HepG2 (cell line): ENCODE data around the gene DTD2. TPM values are rescaled to one million over a fixed set of nuclear protein-coding genes. Genes with fewer than 3 reads are reported as not detected.
A peak's percentile ranks its signal among the peaks of the same experiment; 100 is the strongest.

Experiments used
- AHR ChIP-seq: IDR thresholded peaks from 2 replicates; pipeline ENCODE4 v1.6.1; 2018; ENCODE audit warnings: missing genetic modification reagents, missing compliant biosample characterization
- BRCA1 ChIP-seq: sonication (generic); formaldehyde crosslinking; IDR thresholded peaks from 2 replicates; pipeline ENCODE4 v1.4.0; 2020; ENCODE audit warnings: missing genetic modification reagents
- ETV6 ChIP-seq: sonication (generic); formaldehyde crosslinking; conservative IDR thresholded peaks from 2 replicates; pipeline ENCODE4 v1.4.0; 2020; ENCODE audit warnings: missing genetic modification reagents
- GATA4 ChIP-seq: sonication (generic); IDR thresholded peaks from 2 replicates; pipeline ENCODE4 v1.6.1; 2016; ENCODE audit warnings: antibody characterized with exemption, low read depth, borderline replicate concordance
- MAF1 ChIP-seq: sonication (generic); formaldehyde crosslinking; IDR thresholded peaks from 2 replicates; pipeline ENCODE4 v1.5.0; 2020; ENCODE audit warnings: missing genetic modification reagents, borderline replicate concordance
- MBNL3 ChIP-seq: fragments of 250-450 bp; sonication (Bioruptor Pico); conservative IDR thresholded peaks from 2 replicates; pipeline ENCODE4 v1.8.0; 2022; ENCODE audit warnings: mild to moderate bottlenecking, inconsistent platforms
- MEIS1 ChIP-seq: sonication (generic); formaldehyde crosslinking; IDR thresholded peaks from 2 replicates; pipeline ENCODE4 v1.9.0; 2021; ENCODE audit warnings: mild to moderate bottlenecking, missing genetic modification reagents, moderate library complexity, borderline replicate concordance
- RFX3 ChIP-seq: IDR thresholded peaks from 2 replicates; pipeline ENCODE4 v1.6.1; 2016; ENCODE audit warnings: missing biosample characterization, missing genetic modification reagents
- SOX5 ChIP-seq: IDR thresholded peaks from 2 replicates; pipeline ENCODE4 v1.6.1; 2016; ENCODE audit warnings: borderline replicate concordance
- ZNF30 ChIP-seq: sonication (generic); formaldehyde crosslinking; IDR thresholded peaks from 2 replicates; pipeline ENCODE4 v1.5.0; 2020; ENCODE audit warnings: mild to moderate bottlenecking, missing genetic modification reagents
- ZNF670 ChIP-seq: sonication (generic); formaldehyde crosslinking; IDR thresholded peaks from 2 replicates; pipeline ENCODE4 v1.8.0; 2022; ENCODE audit warnings: mild to moderate bottlenecking, missing genetic modification reagents, borderline replicate concordance
- ZNF841 ChIP-seq: sonication (generic); formaldehyde crosslinking; IDR thresholded peaks from 2 replicates; pipeline ENCODE4 v1.8.1; 2023; ENCODE audit warnings: missing genetic modification reagents, borderline replicate concordance
- polyA plus RNA-seq, 8 experiments: library from polyadenylated mRNA; depleted of rRNA in 3 of 8; stranded (reverse) in 7 of 8; unstranded in 1 of 8; fragments of >200 nt; fragmentation: Illumina TruSeq in 4 of 8; extraction: Trizol in 4 of 8; gene quantifications; 2 replicates each; pipeline versions ENCODE4 v1.2.1 to v1.2.3, GENCODE V29; 2011 to 2016; ENCODE audit warnings: low read depth in 4 of 8, missing spikeins in 1 of 8, mixed read lengths in 1 of 8; ENCODE audit not compliant: insufficient read depth in 1 of 8
- total RNA-seq, 5 experiments: library from RNA; depleted of rRNA; stranded (reverse); fragments of >200 nt; fragmentation: Illumina TruSeq; extraction: Trizol; gene quantifications; 2 replicates each; pipeline ENCODE4 v1.2.3, GENCODE V29; 2016; ENCODE audit warnings: low read depth in 1 of 5
- TF ChIP-seq, protein P1 (sequence below), 2 experiments: sonication (generic) in 1 of 2; formaldehyde crosslinking in 1 of 2; IDR thresholded peaks; 2 replicates each; pipeline versions ENCODE4 v1.4.0 to v1.6.1; 2016 to 2020; ENCODE audit warnings: borderline replicate concordance in 1 of 2, low read depth in 1 of 2, mild to moderate bottlenecking in 1 of 2, missing genetic modification reagents in 1 of 2
- TF ChIP-seq, protein P2 (sequence below): sonication (generic); formaldehyde crosslinking; IDR thresholded peaks from one replicate; pipeline ENCODE4 v1.5.1; 2020; ENCODE audit warnings: mild to moderate bottlenecking, missing genetic modification reagents; ENCODE audit errors: not compliant biosample characterization
- TF ChIP-seq, protein P3 (sequence below): sonication (generic); formaldehyde crosslinking; IDR thresholded peaks from 2 replicates; pipeline ENCODE4 v1.9.0; 2021; ENCODE audit warnings: missing genetic modification reagents, mild to moderate bottlenecking, borderline replicate concordance

The DTD2 gene
- total and polyA plus RNA-seq, 2 of the 13 experiments (the other 11 are each of a cell fraction or from before 2014, with no cell fraction given), result 22.3 to 49.8 TPM

DNA sequence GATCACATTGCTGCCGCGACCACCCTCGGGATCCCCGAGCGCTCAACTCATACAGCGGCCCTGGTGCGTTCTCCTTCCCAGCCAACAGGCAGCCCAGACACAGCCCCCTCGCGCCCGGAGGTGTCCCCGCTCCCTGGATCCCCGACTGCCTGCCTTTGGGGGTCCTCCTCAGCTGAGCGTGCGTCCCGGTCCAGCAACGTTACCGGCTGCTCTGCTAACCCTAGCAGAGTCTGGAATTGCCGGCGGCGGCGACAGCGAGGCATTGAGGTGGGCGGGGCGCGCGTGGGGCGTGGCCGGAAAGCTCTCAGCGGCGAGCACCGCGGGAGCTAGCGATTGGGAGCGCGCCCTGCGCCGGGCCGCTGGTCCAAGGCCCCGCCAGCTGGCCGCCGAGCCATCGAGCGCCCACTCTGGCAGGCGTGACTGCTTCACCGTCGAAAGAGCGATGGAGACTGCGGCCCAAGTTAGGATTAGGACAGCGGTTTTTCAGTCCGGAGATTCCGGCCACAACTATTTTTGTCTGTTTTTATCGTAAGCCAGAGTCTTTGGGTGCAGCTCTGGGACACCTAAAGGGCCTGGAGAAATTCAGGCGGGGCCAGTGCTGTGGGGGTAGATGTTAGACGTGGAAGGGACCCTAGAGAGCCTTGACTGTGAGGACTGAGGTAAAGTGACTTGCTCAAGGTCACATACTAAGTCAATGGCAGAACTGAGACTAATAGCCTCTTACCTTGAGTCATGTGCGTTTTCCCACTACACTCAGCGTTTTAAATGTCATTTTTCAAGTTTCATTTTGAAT is 36.8 kb downstream of the DTD2 start, which contains the start of gene HEATR5A (continued):
- TF ChIP-seq, protein P1, sequence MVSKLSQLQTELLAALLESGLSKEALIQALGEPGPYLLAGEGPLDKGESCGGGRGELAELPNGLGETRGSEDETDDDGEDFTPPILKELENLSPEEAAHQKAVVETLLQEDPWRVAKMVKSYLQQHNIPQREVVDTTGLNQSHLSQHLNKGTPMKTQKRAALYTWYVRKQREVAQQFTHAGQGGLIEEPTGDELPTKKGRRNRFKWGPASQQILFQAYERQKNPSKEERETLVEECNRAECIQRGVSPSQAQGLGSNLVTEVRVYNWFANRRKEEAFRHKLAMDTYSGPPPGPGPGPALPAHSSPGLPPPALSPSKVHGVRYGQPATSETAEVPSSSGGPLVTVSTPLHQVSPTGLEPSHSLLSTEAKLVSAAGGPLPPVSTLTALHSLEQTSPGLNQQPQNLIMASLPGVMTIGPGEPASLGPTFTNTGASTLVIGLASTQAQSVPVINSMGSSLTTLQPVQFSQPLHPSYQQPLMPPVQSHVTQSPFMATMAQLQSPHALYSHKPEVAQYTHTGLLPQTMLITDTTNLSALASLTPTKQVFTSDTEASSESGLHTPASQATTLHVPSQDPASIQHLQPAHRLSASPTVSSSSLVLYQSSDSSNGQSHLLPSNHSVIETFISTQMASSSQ (IDR thresholded peaks at IDR 0.05; ENCODE audit: low read depth), result no peak
- TF ChIP-seq, protein P1 (CRISPR knock-in tag; IDR thresholded peaks at IDR 0.05; ENCODE audit: borderline replicate concordance), result peak; percentile 96
- TF ChIP-seq ZNF841 (peak; percentile 89; the same call in 1 of the 2 replicates), MAF1 (CRISPR knock-in tag) (peak; percentile 97; the same call in 1 of the 2 replicates), MBNL3 (CRISPR knock-in tag) (no peak; the same call in 1 of the 2 replicates), ZNF30 (CRISPR knock-in tag) (no peak; the same call in 1 of the 2 replicates), GATA4 (peak; percentile 99), BRCA1 (CRISPR knock-in tag) (peak; percentile 100), AHR (CRISPR knock-in tag) (peak; percentile 99), ETV6 (CRISPR knock-in tag) (peak; percentile 98), SOX5 (CRISPR knock-in tag) (peak; percentile 84), MEIS1 (CRISPR knock-in tag) (peak; percentile 99), ZNF670 (CRISPR knock-in tag) (peak; percentile 100), RFX3 (CRISPR knock-in tag) (peak; percentile 55)
- TF ChIP-seq, protein P2, sequence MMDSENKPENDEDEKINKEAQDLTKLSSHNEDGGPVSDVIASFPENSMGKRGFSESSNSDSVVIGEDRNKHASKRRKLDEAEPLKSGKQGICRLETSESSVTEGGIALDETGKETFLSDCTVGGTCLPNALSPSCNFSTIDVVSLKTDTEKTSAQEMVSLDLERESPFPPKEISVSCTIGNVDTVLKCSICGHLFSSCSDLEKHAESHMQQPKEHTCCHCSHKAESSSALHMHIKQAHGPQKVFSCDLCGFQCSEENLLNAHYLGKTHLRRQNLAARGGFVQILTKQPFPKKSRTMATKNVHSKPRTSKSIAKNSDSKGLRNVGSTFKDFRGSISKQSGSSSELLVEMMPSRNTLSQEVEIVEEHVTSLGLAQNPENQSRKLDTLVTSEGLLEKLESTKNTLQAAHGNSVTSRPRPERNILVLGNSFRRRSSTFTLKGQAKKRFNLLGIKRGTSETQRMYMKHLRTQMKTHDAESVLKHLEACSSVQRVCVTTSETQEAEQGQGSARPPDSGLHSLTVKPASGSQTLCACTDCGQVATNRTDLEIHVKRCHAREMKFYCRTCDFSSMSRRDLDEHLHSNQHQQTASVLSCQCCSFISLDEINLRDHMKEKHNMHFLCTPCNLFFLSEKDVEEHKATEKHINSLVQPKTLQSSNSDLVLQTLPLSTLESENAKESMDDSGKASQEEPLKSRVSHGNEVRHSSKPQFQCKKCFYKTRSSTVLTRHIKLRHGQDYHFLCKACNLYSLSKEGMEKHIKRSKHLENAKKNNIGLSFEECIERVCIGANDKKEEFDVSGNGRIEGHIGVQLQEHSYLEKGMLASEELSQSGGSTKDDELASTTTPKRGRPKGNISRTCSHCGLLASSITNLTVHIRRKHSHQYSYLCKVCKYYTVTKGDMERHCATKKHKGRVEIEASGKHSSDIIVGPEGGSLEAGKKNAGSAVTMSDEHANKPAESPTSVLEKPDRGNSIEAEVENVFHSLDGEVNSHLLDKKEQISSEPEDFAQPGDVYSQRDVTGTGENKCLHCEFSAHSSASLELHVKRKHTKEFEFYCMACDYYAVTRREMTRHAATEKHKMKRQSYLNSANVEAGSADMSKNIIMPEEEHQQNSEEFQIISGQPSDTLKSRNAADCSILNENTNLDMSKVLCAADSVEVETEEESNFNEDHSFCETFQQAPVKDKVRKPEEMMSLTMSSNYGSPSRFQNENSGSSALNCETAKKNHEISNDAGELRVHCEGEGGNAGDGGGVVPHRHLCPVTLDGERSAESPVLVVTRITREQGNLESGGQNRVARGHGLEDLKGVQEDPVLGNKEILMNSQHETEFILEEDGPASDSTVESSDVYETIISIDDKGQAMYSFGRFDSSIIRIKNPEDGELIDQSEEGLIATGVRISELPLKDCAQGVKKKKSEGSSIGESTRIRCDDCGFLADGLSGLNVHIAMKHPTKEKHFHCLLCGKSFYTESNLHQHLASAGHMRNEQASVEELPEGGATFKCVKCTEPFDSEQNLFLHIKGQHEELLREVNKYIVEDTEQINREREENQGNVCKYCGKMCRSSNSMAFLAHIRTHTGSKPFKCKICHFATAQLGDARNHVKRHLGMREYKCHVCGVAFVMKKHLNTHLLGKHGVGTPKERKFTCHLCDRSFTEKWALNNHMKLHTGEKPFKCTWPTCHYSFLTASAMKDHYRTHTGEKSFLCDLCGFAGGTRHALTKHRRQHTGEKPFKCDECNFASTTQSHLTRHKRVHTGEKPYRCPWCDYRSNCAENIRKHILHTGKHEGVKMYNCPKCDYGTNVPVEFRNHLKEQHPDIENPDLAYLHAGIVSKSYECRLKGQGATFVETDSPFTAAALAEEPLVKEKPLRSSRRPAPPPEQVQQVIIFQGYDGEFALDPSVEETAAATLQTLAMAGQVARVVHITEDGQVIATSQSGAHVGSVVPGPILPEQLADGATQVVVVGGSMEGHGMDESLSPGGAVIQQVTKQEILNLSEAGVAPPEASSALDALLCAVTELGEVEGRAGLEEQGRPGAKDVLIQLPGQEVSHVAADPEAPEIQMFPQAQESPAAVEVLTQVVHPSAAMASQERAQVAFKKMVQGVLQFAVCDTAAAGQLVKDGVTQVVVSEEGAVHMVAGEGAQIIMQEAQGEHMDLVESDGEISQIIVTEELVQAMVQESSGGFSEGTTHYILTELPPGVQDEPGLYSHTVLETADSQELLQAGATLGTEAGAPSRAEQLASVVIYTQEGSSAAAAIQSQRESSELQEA (CRISPR knock-in tag), result peak; percentile 100
- TF ChIP-seq, protein P3, sequence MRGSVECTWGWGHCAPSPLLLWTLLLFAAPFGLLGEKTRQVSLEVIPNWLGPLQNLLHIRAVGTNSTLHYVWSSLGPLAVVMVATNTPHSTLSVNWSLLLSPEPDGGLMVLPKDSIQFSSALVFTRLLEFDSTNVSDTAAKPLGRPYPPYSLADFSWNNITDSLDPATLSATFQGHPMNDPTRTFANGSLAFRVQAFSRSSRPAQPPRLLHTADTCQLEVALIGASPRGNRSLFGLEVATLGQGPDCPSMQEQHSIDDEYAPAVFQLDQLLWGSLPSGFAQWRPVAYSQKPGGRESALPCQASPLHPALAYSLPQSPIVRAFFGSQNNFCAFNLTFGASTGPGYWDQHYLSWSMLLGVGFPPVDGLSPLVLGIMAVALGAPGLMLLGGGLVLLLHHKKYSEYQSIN, result no peak
